Kidney (tissue), 14 donors: ENCODE results near the gene SEC24B. TPM values are rescaled to one million over a fixed set of nuclear protein-coding genes. Genes with fewer than 3 reads are reported as not detected.
"Not testable (repeated sequence)": the region's sequence is repeated elsewhere in the genome, so short reads cannot be mapped to it uniquely, and the experiment has no call there.

Experiments
- DNase-seq, 5 donors: peaks; one replicate each; pipeline ENCODE4 v3.0.0-alpha.2; 2013 to 2020
- FAIRE-seq: peaks from 2 replicates; lab custom pipeline; 2012; peaks lifted over from hg19 to GRCh38; lab: Jason Lieb, UNC
- H3K27ac ChIP-seq, 2 donors: one replicate each; pipeline ENCODE4 v1.7.0; 2013; ENCODE audit warnings: low read depth in 2 of 2, low read length in 2 of 2, inconsistent platforms in 1 of 2
- H3K27me3 ChIP-seq: one replicate; pipeline ENCODE4 v1.7.1; 2013; ENCODE audit warnings: low read length, inconsistent platforms; ENCODE audit not compliant: control insufficient read depth, insufficient read depth
- H3K36me3 ChIP-seq, 3 donors: one replicate each; pipeline versions ENCODE4 v1.7.0 to v1.7.1; 2013; ENCODE audit warnings: low read length in 3 of 3, control low read depth in 1 of 3, inconsistent platforms in 1 of 3; ENCODE audit not compliant: insufficient read depth in 3 of 3, control insufficient read depth in 2 of 3
- H3K4me1 ChIP-seq, 3 donors: one replicate each; pipeline versions ENCODE4 v1.7.0 to v1.7.1; 2013; ENCODE audit warnings: low read length in 3 of 3, inconsistent platforms in 1 of 3, low read depth in 1 of 3; ENCODE audit not compliant: control insufficient read depth in 2 of 3, insufficient read depth in 2 of 3
- H3K4me3 ChIP-seq, 3 donors: one replicate each; pipeline versions ENCODE4 v1.7.0 to v1.8.1; 2013; ENCODE audit warnings: low read length in 3 of 3, control low read depth in 1 of 3, inconsistent platforms in 1 of 3
- H3K9ac ChIP-seq, 3 donors: one replicate each; pipeline versions ENCODE4 v1.7.0 to v1.7.1; 2013; ENCODE audit warnings: low read length in 3 of 3, control low read depth in 1 of 3, inconsistent platforms in 1 of 3
- H3K9me3 ChIP-seq, 3 donors: one replicate each; pipeline versions ENCODE4 v1.7.0 to v1.7.1; 2013; ENCODE audit warnings: low read length in 3 of 3, control low read depth in 1 of 3, inconsistent platforms in 1 of 3; ENCODE audit not compliant: control insufficient read depth in 2 of 3, insufficient read depth in 1 of 3
- intact Hi-C: fragments of 100-400 bp; cut with DNase I; formaldehyde crosslinking; loops from one replicate; pipeline ENCODE4 v1.11.1; 2022
- polyA plus RNA-seq: library from polyadenylated mRNA; stranded (reverse); fragments of 350-450 nt; fragmentation: Illumina TruSeq; extraction: RNeasy Lipid Tissue Mini Kit (QIAGEN cat#74804); gene quantifications from one replicate; pipeline ENCODE4 v1.2.3, GENCODE V29; 2014; ENCODE audit warnings: low read depth, low replicate concordance; ENCODE audit not compliant: insufficient read depth
- total RNA-seq: library from RNA; stranded (reverse); fragmentation: NEBNext Ultra II Directional; extraction: Animal tissue kit (Norgen Biotek cat#: 25700); gene quantifications from one replicate; pipeline ENCODE4 v1.2.1, GENCODE V29; 2021
- TF ChIP-seq, protein P1 (sequence below): IDR thresholded peaks from 3 replicates; pipeline ENCODE4 v1.5.1; 2012; ENCODE audit warnings: mild to moderate bottlenecking, moderate library complexity, borderline replicate concordance; ENCODE audit not compliant: insufficient read depth; ENCODE audit errors: extremely low read depth
- donor health status: control.
- donor health status: control.
- donor health status: control.
- donor health status: control.
- donor health status: control.
- donor health status: DM: yes; HTN: yes; CAD: no.
- donor health status: Normal renal cell carcinoma (clear cell type).

SEC24B gene
- total and polyA plus RNA-seq, 2 donors from 2014 or later, result 8.1 to 32.4 TPM

DNA sequence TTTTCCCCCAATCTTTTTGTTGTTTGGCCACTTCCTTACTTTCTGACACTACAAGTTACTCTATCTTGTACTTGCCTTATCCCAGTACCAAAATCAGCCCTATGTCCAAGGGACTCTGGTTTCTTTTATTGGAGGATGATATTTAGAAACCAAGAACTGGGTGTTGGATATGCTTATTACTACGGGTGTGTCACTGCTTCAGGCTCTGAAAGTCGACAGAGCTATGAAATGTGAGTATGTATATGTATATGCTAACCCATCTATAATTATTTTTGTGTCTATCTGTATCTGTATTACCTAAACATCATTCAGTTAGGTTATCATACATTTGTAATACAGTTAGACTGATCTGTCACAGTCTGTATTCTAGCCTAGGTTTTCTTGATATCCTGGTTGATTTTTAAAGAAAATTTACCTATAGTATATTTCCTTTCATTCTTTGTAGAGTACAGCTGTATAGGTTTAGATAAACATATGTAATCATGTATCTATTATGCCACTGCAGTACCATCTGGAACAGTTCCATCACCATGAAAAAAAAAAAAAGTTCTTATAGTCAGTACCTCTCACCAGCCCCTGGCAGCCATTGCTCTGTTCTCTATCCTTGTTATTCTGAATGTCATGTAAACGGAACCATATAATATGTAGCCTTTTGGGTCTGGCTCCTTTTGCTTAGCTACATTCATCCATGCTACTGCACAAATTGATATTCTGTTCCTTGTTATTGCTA is 18.1 kb downstream of the SEC24B start:
- TF ChIP-seq, protein P1, sequence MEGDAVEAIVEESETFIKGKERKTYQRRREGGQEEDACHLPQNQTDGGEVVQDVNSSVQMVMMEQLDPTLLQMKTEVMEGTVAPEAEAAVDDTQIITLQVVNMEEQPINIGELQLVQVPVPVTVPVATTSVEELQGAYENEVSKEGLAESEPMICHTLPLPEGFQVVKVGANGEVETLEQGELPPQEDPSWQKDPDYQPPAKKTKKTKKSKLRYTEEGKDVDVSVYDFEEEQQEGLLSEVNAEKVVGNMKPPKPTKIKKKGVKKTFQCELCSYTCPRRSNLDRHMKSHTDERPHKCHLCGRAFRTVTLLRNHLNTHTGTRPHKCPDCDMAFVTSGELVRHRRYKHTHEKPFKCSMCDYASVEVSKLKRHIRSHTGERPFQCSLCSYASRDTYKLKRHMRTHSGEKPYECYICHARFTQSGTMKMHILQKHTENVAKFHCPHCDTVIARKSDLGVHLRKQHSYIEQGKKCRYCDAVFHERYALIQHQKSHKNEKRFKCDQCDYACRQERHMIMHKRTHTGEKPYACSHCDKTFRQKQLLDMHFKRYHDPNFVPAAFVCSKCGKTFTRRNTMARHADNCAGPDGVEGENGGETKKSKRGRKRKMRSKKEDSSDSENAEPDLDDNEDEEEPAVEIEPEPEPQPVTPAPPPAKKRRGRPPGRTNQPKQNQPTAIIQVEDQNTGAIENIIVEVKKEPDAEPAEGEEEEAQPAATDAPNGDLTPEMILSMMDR, result no peak
- no peak for FAIRE-seq

DNA sequence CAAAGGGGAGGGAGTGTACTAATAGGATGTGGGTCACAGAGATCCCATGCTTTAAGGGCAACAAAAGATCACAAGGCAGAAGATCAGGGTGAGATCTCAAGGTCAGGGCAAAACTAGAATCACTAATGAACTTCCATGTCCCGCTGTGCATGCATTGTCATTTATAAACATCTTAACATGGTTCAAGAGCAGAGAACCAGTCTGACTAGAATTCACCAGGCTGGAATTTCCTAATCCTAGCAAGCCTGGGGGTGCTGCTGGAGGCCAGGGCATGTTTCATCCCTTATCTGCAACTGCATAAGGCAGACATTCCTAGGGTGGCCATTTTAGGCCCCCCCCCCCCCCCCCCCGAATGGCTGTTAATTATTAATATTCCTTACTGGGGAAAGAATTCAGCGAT is 19.5 kb downstream of the SEC24B start:
- H3K4me1 ChIP-seq, H3K27ac ChIP-seq, H3K27me3 ChIP-seq, H3K9me3 ChIP-seq, H3K4me3 ChIP-seq, H3K36me3 ChIP-seq, intact Hi-C loops, H3K9ac ChIP-seq, FAIRE-seq, DNase-seq: not testable (repeated sequence)

More for the DNA sequence above, 18.1 kb downstream of the SEC24B start:
- Histone ChIP-seq H3K4me1 (no peaks in the 10 kb centered on the region), H3K9ac (no peak overlapping the region), H3K27me3 (no peaks in the 10 kb centered on the region), H3K9me3 (no peaks in the 10 kb centered on the region), H3K36me3 (no peaks in the 10 kb centered on the region), H3K4me3 (no peak overlapping the region), H3K27ac (no peak overlapping the region)
- intact Hi-C loops, result no loop called here
- no peak for DNase-seq

DNA sequence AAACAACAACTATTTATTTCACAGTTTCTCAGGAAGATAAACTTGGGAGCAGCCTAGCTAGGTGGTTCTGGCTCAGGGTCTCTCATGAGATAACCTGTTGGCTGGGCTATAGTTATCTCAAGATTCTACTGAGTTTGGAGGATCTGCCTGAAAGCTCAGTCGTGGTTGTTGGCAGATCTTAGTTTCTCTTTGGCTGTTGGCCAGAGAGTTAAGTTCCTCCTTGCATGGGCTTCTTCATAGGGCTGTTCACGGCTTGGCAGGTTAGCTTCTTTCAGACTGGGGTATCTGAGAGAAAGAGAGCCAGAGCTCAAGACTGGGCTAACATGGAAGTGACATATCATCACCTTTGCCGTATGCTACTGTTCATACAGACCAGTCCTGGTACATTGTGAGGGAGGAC is 28.7 kb downstream of the SEC24B start:
- TF ChIP-seq, protein P1, result no peak
- FAIRE-seq (no peak), DNase-seq (no peak)
- no peak overlapping the region for H3K4me3 ChIP-seq
- no peaks in the 10 kb centered on the region for H3K27me3 ChIP-seq
- H3K36me3 ChIP-seq, result peaks cover 6 to 10% (median 9%) of the 10 kb centered on the region in 3 donors
- intact Hi-C loops, result no loop called here
- H3K27ac ChIP-seq, result no peak overlapping the region
- H3K9me3 ChIP-seq, result no peaks in the 10 kb centered on the region
- no peak overlapping the region for H3K9ac ChIP-seq
- no peaks in the 10 kb centered on the region for H3K4me1 ChIP-seq

DNA sequence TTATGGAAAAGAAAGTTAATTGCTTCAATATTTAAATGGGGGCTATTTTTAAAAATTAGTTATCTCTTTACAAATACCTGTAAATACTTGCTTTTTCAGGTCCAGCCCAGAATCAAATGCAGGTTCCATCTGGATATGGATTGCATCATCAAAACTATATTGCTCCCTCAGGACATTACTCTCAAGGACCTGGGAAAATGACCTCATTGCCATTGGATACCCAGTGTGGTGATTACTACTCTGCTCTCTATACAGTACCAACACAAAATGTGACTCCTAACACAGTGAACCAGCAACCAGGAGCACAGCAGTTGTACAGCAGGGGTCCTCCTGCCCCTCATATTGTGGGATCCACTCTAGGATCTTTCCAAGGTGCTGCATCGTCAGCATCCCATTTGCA is 29.2 kb downstream of the SEC24B start:
- no peak overlapping the region for H3K27ac ChIP-seq
- TF ChIP-seq, protein P1, result no peak
- no peaks in the 10 kb centered on the region for H3K27me3 ChIP-seq
- DNase-seq (no peak), FAIRE-seq (no peak)
- H3K4me1 ChIP-seq, result no peaks in the 10 kb centered on the region
- H3K9me3 ChIP-seq, result no peaks in the 10 kb centered on the region
- H3K4me3 ChIP-seq, result no peak overlapping the region
- intact Hi-C loops, result no loop called here
- H3K36me3 ChIP-seq, result peaks cover 6 to 10% (median 9%) of the 10 kb centered on the region in 3 donors
- H3K9ac ChIP-seq, result no peak overlapping the region
